ENCODE data around the gene TRIM41. TPM values are rescaled to one million over a fixed set of nuclear protein-coding genes. Genes with fewer than 3 reads are reported as not detected.
A peak's percentile ranks its signal among the peaks of the same experiment; 100 is the strongest.

Gene TRIM41
- total RNA-seq, 4 donors from 2014 or later: 17.9 to 23.9 (median 18.7) TPM

DNA sequence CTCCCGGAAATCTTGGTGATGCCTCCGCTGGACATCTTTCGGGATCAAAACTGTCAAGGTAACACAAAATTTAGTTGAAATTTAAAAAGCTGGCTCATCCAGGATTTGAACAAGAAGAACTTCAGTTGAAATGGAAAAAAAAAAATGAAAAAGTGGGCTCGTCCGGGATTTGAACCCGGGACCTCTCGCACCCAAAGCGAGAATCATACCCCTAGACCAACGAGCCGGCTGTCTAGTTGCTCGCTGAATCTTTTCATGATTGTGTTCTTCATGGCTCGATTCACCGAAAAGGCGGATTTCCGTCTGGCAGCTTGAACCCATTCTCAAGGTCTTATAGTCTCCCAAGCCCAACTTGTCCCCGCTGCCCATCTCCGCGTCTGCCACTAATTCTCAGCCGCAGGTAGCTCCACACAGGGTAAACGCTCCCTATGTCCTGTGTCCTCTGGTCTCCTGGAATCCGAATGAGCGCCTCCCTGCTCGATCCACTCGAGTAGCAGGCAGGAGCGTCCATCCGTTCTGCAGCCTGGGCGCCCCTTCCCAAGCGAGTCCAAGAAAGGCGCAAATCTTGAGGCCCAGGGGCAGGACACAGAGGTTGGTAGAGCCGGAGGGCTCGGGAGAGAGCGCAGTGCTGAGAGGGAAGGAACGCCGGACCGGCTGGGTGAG is 34.2 kb upstream of the TRIM41 start:
- no peaks in the 10 kb centered on the region for H3K9me3 ChIP-seq
- H3K4me3 ChIP-seq: peak overlapping the region; percentile 30 to 74 (median 60)
- no peaks in the 10 kb centered on the region for H3K27me3 ChIP-seq
- no peaks in the 10 kb centered on the region for H3K36me3 ChIP-seq
- H3K27ac ChIP-seq: peak overlapping the region; percentile 90 to 97 (median 92)
- peak in 1 of 3 donors; percentile 1 for TF ChIP-seq POLR2AphosphoS5 (IDR thresholded peaks at IDR 0.05)
- TF ChIP-seq EP300 (IDR thresholded peaks at IDR 0.05; ENCODE audit: low read depth): no peak
- TF ChIP-seq POLR2A (IDR thresholded peaks at IDR 0.05): peak; percentile 6
- TF ChIP-seq, protein P1, sequence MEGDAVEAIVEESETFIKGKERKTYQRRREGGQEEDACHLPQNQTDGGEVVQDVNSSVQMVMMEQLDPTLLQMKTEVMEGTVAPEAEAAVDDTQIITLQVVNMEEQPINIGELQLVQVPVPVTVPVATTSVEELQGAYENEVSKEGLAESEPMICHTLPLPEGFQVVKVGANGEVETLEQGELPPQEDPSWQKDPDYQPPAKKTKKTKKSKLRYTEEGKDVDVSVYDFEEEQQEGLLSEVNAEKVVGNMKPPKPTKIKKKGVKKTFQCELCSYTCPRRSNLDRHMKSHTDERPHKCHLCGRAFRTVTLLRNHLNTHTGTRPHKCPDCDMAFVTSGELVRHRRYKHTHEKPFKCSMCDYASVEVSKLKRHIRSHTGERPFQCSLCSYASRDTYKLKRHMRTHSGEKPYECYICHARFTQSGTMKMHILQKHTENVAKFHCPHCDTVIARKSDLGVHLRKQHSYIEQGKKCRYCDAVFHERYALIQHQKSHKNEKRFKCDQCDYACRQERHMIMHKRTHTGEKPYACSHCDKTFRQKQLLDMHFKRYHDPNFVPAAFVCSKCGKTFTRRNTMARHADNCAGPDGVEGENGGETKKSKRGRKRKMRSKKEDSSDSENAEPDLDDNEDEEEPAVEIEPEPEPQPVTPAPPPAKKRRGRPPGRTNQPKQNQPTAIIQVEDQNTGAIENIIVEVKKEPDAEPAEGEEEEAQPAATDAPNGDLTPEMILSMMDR (IDR thresholded peaks at IDR 0.05): no peak
- H3K4me1 ChIP-seq: peaks cover 7 to 35% (median 15%) of the 10 kb centered on the region in 4 donors
- WGBS, 2 donors (ENCODE audit: low coverage in 1 of 2): 1% methylated on average over 18 to 34 of the region's 35 CpGs
- intact Hi-C loops (cut with DNase I; ENCODE audit: low total_unique reads) (loop anchor here (10.0 kb wide), 1 partner anchor 56 kb away; the partner anchor contains the start of gene RACK1), in situ Hi-C loops (cut with MboI; ENCODE audit: low pct_ligation_motif_present in 1 of 4, low pct_unique_long_range_greater_than_20kb in 1 of 4, low sequenced_read_pairs in 3 of 4) (loop anchor here in 1 of 4 donors (5.0 kb wide), 1 partner anchor 73 kb away; the partner anchor contains the start of gene TRIM52)
- DNase-seq: peak; percentile 83

DNA sequence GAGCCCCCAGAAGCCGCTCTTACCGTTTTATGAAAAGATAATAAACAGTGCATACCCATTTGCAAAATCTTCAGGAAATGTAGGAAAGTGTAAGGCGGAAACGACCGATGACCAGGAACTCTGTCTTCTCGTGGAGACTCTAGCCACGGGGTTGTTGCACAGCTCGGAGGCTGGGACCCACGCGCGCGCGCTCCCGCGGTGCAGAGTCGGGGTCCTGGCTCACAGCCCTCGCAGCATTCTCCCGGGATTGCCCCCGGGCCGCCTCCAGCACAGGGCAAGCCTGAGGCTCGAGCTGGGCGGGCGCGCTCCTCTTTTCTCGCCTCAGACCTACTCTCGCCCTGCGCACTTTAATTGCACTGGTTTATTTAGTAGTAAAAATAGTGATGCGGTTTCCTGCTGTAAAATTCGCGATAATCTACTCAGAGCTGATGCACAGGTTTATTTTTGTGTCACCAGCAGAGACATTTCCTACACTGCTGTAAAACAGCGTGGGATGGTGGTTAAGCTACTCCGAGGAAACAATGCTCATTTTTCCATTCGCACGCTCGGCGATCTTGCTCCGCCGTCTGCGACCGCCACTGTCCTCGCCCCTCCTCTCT is 33.6 kb upstream of the TRIM41 start:
- no peaks in the 10 kb centered on the region for H3K36me3 ChIP-seq
- TF ChIP-seq POLR2A (IDR thresholded peaks at IDR 0.05) (no peak), EP300 (IDR thresholded peaks at IDR 0.05; ENCODE audit: low read depth) (no peak), POLR2AphosphoS5 (IDR thresholded peaks at IDR 0.05) (peak in 1 of 3 donors; percentile 13)
- H3K9me3 ChIP-seq: no peaks in the 10 kb centered on the region
- peaks cover 7 to 29% (median 12%) of the 10 kb centered on the region in 4 donors for H3K4me1 ChIP-seq
- DNase-seq: peak; percentile 45
- H3K4me3 ChIP-seq: peak overlapping the region; percentile 29 to 74 (median 60)
- intact Hi-C loops (cut with DNase I; ENCODE audit: low total_unique reads) (loop anchor here (10.0 kb wide), 1 partner anchor 55 kb away; the partner anchor contains the start of gene RACK1), in situ Hi-C loops (cut with MboI; ENCODE audit: low pct_ligation_motif_present in 1 of 4, low pct_unique_long_range_greater_than_20kb in 1 of 4, low sequenced_read_pairs in 3 of 4) (loop anchor here in 1 of 4 donors (5.0 kb wide), 1 partner anchor 73 kb away; the partner anchor contains the start of gene TRIM52)
- no peaks in the 10 kb centered on the region for H3K27me3 ChIP-seq
- 0 to 1% methylated on average over 13 to 41 of the region's 41 CpGs for WGBS, 2 donors (ENCODE audit: low coverage in 1 of 2)
- H3K27ac ChIP-seq: peak overlapping the region; percentile 90 to 97 (median 92)

DNA sequence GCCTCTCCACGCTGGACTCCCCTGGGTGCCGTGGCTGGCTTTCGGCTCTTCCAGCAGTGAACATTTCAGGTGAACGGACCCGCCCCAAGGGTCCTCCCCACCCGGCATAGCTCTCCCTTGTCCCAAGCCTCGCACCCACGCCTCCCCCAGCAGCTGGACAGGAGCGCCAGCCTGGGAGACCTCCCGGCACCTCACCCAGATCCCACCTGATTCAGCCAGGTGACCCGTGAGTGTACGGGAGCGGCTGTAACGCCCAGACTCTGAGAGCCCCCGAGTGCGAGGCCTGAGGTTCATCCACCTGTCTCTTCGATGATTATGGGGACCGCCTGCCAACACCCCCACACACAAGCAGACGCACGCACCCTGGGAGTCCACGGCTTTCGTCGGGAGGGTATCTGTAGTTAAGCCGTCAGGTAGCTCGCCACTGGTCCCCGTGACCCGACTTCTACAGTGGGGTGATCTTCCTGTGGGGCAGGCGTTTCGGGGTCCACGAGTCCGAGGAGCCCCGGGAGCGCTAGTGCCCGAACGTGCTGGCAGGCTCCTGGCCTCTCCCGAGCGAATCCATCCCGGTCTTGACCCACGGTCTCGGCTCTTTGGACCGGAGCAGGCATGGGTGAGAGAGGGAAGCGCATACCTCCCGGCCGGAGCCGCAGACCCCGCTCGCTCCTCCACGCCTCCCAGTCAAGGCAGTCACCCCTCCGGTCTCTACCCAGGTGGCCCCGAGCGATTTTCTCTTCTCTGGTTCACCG is 32.9 kb upstream of the TRIM41 start:
- in situ Hi-C loops (cut with MboI; ENCODE audit: low pct_ligation_motif_present in 1 of 4, low pct_unique_long_range_greater_than_20kb in 1 of 4, low sequenced_read_pairs in 3 of 4): loop anchor here in 1 of 4 donors (5.0 kb wide), 1 partner anchor 72 kb away; the partner anchor contains the start of gene TRIM52

More for the DNA sequence above, 32.9 kb upstream of the TRIM41 start:
- H3K27me3 ChIP-seq: no peaks in the 10 kb centered on the region
- H3K4me3 ChIP-seq: peak overlapping the region; percentile 29 to 74 (median 60)
- intact Hi-C loops (cut with DNase I; ENCODE audit: low total_unique reads): loop anchor here (2.0 to 10.0 kb wide), 2 partner anchors 33 to 55 kb away; partner anchors contain the start of genes RACK1 and TRIM41
- peak; percentile 48 for DNase-seq
- no peaks in the 10 kb centered on the region for H3K9me3 ChIP-seq
- peak overlapping the region; percentile 90 to 97 (median 92) for H3K27ac ChIP-seq
- H3K36me3 ChIP-seq: no peaks in the 10 kb centered on the region
- H3K4me1 ChIP-seq: peaks cover 7 to 23% (median 9%) of the 10 kb centered on the region in 4 donors
- WGBS, 2 donors (ENCODE audit: low coverage in 1 of 2): 2% methylated on average over 42 of the region's 52 CpGs; no CpG with 5 or more reads in 1 of the 2 donors
- TF ChIP-seq EP300 (IDR thresholded peaks at IDR 0.05; ENCODE audit: low read depth): no peak
- TF ChIP-seq POLR2A (IDR thresholded peaks at IDR 0.05): no peak
- TF ChIP-seq POLR2AphosphoS5 (IDR thresholded peaks at IDR 0.05): no peak
- TF ChIP-seq, protein P1 (IDR thresholded peaks at IDR 0.05): no peak

Data from transverse colon (tissue), 4 donors.